Measurements from ENCODE around the gene DCXR.
"Not testable (repeated sequence)": the region's sequence is repeated elsewhere in the genome, so short reads cannot be mapped to it uniquely, and the experiment has no call there.

DCXR gene

DNA sequence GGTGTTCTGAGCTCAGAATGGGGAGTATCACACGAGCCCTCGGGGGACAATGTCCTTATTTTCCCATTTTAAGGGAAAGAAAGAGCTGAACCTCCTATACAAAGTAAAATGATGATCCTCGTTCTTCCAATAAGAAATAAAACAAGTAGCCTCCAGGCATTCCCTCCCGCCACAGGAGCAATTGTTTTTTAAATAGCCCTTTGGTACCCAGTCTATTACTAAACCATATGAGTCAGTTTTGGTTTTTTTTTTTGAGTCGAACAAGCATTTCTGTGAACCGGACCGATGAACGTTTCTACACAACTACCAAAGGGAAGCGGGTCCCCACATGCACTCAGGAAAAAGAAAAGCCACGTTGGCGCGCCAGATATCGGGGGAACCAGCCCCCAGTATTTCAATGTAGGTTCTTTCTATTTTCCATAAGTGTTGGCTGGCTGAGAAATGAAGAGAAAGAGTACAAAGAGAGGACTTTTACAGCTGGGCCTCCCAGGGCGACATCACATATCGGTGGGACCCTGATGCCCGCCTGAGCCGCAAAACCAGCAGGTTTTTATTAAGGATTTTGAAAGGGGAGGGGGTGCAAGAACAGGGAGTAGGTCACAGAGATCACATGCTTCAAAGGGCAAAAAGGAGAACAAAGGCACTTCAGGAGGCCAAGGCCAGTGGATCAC is 3.8 kb upstream of the DCXR start:
- no peaks in the 10 kb centered on the region for H3K9me3 Mint-ChIP-seq
- H3K4me1 Mint-ChIP-seq: peaks cover 11% of the 10 kb centered on the region
- H3K4me3 Mint-ChIP-seq: no peak overlapping the region
- TF ChIP-seq, protein P1, sequence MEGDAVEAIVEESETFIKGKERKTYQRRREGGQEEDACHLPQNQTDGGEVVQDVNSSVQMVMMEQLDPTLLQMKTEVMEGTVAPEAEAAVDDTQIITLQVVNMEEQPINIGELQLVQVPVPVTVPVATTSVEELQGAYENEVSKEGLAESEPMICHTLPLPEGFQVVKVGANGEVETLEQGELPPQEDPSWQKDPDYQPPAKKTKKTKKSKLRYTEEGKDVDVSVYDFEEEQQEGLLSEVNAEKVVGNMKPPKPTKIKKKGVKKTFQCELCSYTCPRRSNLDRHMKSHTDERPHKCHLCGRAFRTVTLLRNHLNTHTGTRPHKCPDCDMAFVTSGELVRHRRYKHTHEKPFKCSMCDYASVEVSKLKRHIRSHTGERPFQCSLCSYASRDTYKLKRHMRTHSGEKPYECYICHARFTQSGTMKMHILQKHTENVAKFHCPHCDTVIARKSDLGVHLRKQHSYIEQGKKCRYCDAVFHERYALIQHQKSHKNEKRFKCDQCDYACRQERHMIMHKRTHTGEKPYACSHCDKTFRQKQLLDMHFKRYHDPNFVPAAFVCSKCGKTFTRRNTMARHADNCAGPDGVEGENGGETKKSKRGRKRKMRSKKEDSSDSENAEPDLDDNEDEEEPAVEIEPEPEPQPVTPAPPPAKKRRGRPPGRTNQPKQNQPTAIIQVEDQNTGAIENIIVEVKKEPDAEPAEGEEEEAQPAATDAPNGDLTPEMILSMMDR (IDR thresholded peaks at IDR 0.05; ENCODE audit: unreplicated experiment in 3 of 3): no peak
- no peak overlapping the region for H3K27ac Mint-ChIP-seq
- peaks cover 9% of the 10 kb centered on the region for H3K27me3 Mint-ChIP-seq (ENCODE audit: low read depth)
- no peaks in the 10 kb centered on the region for H3K36me3 Mint-ChIP-seq (ENCODE audit: low read depth)

DNA sequence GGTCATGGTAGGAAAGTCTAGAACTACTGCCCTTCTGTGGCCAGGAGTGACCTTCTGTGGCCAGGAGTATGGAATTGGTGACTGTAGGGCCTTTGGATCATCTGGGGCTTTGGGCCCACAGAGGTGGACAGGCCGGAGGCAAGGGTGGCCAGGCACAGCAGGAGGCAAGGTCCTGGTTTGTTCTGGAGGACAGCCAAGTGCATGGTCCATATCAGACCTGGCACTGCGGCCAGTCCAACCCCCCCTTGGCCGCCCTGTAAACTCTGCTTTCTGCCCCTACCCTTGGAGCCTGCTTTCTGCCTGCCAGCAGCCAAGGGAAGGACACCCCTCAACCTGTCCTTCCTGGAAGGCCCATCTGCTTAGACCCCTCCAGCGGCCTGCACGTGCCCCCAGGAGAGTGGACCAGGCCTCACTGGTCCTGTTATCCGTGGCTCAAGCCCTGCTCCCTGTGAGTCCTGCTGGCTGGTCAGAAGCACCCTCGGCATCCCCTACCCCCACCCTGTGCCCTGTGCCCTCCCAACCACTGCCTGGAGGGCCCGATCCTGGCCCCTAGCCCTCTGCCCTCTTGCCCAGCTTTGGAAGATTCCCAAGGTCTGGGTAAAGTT is 2.3 kb upstream of the DCXR start:
- H3K27me3 Mint-ChIP-seq (ENCODE audit: low read depth): peaks cover 12% of the 10 kb centered on the region
- no peak overlapping the region for H3K27ac Mint-ChIP-seq
- no peaks in the 10 kb centered on the region for H3K9me3 Mint-ChIP-seq
- no peak overlapping the region for H3K4me3 Mint-ChIP-seq
- TF ChIP-seq, protein P1 (IDR thresholded peaks at IDR 0.05; ENCODE audit: unreplicated experiment in 3 of 3): no peak
- H3K4me1 Mint-ChIP-seq: peaks cover 20% of the 10 kb centered on the region
- no peaks in the 10 kb centered on the region for H3K36me3 Mint-ChIP-seq (ENCODE audit: low read depth)

DNA sequence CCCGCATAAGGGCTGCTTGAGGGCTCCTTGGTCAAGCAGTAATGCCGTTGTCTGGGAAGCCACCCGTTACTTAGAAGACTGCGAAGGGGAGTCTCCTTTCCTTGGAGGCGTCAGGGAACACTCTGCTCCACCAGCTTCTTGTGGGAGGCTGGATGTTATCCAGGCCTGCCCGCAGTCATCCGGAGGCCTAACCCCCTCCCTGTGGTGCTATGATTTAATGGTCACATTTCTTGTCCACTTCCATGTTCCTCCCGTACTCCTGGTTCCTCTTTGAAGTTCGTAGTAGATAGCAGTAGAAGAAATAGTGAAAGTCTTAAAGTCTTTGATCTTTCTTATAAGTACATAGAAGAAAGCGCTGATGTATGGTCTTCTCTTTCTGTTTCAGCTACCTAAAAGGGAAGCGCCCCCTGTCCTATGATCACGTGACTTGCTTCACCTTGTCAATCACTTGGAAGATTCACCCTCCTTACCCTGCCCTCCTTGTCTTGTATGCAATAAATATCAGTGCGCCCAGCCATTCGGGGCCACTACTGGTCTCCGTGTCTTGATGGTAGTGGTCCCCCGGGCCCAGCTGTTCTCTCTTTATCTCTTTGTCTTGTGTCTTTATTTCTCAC is 1.4 kb upstream of the DCXR start:
- peaks cover 20% of the 10 kb centered on the region for H3K4me1 Mint-ChIP-seq
- H3K27ac Mint-ChIP-seq: peak overlapping the region in 1 of 3 experiments; percentile 19
- peaks cover 16% of the 10 kb centered on the region for H3K27me3 Mint-ChIP-seq (ENCODE audit: low read depth)
- not testable (repeated sequence) for H3K9me3 Mint-ChIP-seq; H3K36me3 Mint-ChIP-seq (ENCODE audit: low read depth)
- peak overlapping the region; percentile 2 to 64 (median 38) for H3K4me3 Mint-ChIP-seq

DNA sequence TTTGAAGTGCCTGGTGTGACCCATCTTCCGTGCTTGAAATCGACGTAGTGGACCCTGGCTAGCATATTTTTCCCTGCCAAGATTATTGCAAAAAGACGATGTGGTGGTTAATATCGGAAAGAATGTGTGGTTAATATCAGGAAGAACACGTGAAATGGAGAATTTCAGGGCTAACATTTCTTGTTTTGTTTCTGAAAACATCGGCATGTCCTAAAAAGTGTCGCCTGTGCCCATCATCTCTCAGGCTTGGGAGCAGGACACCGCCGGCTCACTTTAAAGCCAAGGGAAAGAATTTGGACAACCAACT is 345 bp upstream of the DCXR start:
- peaks cover 20% of the 10 kb centered on the region for H3K4me1 Mint-ChIP-seq
- H3K4me3 Mint-ChIP-seq: peak overlapping the region; percentile 76 to 88 (median 85)
- TF ChIP-seq, protein P1 (IDR thresholded peaks at IDR 0.05; ENCODE audit: unreplicated experiment in 3 of 3): no peak
- H3K27ac Mint-ChIP-seq: peak overlapping the region in 2 of 3 experiments; percentile 43 to 88
- peaks cover 19% of the 10 kb centered on the region for H3K27me3 Mint-ChIP-seq (ENCODE audit: low read depth)
- no peaks in the 10 kb centered on the region for H3K36me3 Mint-ChIP-seq (ENCODE audit: low read depth)
- no peaks in the 10 kb centered on the region for H3K9me3 Mint-ChIP-seq

DNA sequence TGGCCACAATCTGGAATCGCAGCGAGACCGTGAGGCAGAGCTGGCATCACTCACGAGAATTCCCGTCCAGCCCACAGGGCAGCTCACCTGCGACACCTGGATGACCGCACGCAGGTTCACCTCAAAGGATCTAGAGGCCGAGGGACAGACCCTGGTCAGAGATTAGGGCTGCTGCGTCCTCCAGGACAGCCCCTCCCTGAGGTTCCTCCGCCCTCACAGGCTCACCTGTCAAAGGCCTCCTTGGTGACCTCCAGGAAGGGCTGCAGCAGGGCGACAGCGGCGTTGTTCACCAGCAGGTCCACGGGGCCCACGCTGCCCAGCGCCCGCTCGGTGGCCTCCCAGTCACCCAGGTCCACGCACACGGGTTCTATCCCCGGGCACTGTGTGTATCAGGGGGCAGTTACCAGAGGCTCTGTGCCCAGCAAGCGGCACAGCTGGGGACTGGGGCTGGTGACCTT is 834 bp downstream of the DCXR start:
- Mint-ChIP-seq H3K36me3 (ENCODE audit: low read depth) (no peaks in the 10 kb centered on the region), H3K4me3 (peak overlapping the region; percentile 74 to 81 (median 79)), H3K9me3 (no peaks in the 10 kb centered on the region), H3K27me3 (ENCODE audit: low read depth) (peaks cover 21% of the 10 kb centered on the region), H3K27ac (no peak overlapping the region), H3K4me1 (peaks cover 20% of the 10 kb centered on the region)
- TF ChIP-seq, protein P1 (IDR thresholded peaks at IDR 0.05; ENCODE audit: unreplicated experiment in 3 of 3): no peak

DNA sequence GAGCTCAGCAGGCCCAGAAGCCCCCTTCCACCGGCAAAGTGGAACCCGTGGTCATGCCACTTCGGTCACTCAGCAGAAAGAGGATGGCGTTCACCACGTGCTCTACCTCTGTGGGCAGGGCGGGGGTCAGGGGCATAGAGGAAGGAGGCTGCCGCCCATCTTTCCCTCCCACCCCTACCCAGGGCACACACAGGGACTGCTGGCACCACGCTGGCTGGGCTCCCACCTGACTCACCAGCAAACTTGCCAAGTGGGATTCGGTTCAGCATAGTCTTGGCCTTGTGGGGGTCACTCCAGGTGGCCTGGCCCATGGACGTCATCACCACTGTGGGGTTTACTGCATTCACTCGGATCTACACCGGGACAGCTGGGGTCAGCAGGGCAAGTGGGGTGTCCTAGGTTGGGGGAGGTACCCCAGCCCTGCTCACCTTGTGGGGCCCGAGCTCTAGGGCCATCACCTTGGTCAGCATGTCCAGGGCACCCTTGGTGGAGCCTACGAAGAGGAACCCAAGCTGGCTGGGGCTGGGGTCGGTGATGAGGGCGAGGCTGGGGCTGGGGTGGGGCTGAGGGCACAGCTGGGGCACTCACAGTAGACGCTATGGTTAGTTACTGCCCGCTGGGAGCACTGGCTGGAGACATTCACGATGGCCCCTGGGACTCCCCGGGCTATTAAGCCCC is 1.4 kb downstream of the DCXR start:
- H3K4me1 Mint-ChIP-seq: peaks cover 20% of the 10 kb centered on the region
- peak overlapping the region; percentile 79 to 81 (median 80) for H3K4me3 Mint-ChIP-seq
- H3K36me3 Mint-ChIP-seq (ENCODE audit: low read depth): no peaks in the 10 kb centered on the region
- TF ChIP-seq, protein P1 (IDR thresholded peaks at IDR 0.05; ENCODE audit: unreplicated experiment in 3 of 3): no peak
- peaks cover 21% of the 10 kb centered on the region for H3K27me3 Mint-ChIP-seq (ENCODE audit: low read depth)
- no peak overlapping the region for H3K27ac Mint-ChIP-seq
- H3K9me3 Mint-ChIP-seq: no peaks in the 10 kb centered on the region
